Measurements from ENCODE around the gene DAZL. TPM values are rescaled to one million over a fixed set of nuclear protein-coding genes. Genes with fewer than 3 reads are reported as not detected.
A peak's percentile ranks its signal among the peaks of the same experiment; 100 is the strongest.

DAZL gene
- total RNA-seq, 4 donors from 2014 or later, result not detected

DNA sequence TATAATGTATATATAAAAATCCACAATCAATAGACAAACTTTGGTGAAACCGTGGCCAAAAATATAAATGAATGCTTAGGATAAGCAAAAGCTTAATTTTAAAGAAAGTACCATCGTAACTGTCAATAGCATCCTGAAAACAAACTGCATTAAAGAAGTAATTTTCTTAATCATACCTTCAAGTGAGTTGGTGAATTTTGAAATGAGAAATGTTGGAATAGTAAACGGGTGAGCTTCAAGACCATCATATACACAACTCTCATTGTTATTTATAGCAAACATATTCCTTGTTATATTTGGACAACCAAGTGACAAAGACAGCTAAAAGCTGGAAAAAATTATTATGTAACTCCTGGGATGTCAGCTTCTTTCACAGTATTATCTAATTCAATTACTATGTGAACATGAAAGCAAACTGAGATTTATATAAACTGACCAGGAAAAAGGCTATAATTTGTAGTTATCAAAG, 3.7 kb downstream of the DAZL start:
- Histone ChIP-seq H3K9me3 (no peaks in the 10 kb centered on the region), H3K4me1 (peaks cover 0 to 5% of the 10 kb centered on the region in 2 donors), H3K27me3 (no peaks in the 10 kb centered on the region), H3K27ac (no peak overlapping the region), H3K36me3 (no peaks in the 10 kb centered on the region), H3K4me3 (no peak overlapping the region)
- TF ChIP-seq POLR2A (IDR thresholded peaks at IDR 0.05), result no peak
- TF ChIP-seq, protein P1, sequence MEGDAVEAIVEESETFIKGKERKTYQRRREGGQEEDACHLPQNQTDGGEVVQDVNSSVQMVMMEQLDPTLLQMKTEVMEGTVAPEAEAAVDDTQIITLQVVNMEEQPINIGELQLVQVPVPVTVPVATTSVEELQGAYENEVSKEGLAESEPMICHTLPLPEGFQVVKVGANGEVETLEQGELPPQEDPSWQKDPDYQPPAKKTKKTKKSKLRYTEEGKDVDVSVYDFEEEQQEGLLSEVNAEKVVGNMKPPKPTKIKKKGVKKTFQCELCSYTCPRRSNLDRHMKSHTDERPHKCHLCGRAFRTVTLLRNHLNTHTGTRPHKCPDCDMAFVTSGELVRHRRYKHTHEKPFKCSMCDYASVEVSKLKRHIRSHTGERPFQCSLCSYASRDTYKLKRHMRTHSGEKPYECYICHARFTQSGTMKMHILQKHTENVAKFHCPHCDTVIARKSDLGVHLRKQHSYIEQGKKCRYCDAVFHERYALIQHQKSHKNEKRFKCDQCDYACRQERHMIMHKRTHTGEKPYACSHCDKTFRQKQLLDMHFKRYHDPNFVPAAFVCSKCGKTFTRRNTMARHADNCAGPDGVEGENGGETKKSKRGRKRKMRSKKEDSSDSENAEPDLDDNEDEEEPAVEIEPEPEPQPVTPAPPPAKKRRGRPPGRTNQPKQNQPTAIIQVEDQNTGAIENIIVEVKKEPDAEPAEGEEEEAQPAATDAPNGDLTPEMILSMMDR (IDR thresholded peaks at IDR 0.05 in 4 of 5, conservative IDR thresholded peaks at IDR 0.05 in 1 of 5), result no peak
- intact Hi-C loops (cut with DNase I; ENCODE audit: low total_unique reads), result loop anchor here (1.0 to 5.0 kb wide), 5 partner anchors 341 to 811 kb away; no protein-coding TSS in a partner anchor
- ATAC-seq, result peak in 1 of 2 donors; percentile 14
- in situ Hi-C loops (cut with MboI; ENCODE audit: low sequenced_read_pairs in 4 of 4), result loop anchor here (10.0 to 25.0 kb wide), 3 partner anchors 433 to 811 kb away; no protein-coding TSS in a partner anchor
- no peak for DNase-seq

- intact Hi-C loops (cut with DNase I; ENCODE audit: low total_unique reads), result loop anchor here (1.0 to 5.0 kb wide), 5 partner anchors 341 to 811 kb away; no protein-coding TSS in a partner anchor
- Histone ChIP-seq H3K4me3 (no peak overlapping the region), H3K9me3 (no peaks in the 10 kb centered on the region), H3K36me3 (no peaks in the 10 kb centered on the region), H3K27me3 (no peaks in the 10 kb centered on the region), H3K27ac (no peak overlapping the region), H3K4me1 (peaks cover 0 to 5% of the 10 kb centered on the region in 2 donors)
- in situ Hi-C loops (cut with MboI; ENCODE audit: low sequenced_read_pairs in 4 of 4), result loop anchor here (10.0 to 25.0 kb wide), 3 partner anchors 434 to 811 kb away; no protein-coding TSS in a partner anchor
- TF ChIP-seq, protein P1 (IDR thresholded peaks at IDR 0.05 in 4 of 5, conservative IDR thresholded peaks at IDR 0.05 in 1 of 5), result peak; percentile 79 to 92 (median 88)
- no peak for TF ChIP-seq POLR2A (IDR thresholded peaks at IDR 0.05)
- ATAC-seq (peak; percentile 72 to 87), DNase-seq (peak; percentile 50 to 66)
Measured at GRCh38 chr3:16600780-16601536, 4.3 kb downstream of the DAZL start.

DNA sequence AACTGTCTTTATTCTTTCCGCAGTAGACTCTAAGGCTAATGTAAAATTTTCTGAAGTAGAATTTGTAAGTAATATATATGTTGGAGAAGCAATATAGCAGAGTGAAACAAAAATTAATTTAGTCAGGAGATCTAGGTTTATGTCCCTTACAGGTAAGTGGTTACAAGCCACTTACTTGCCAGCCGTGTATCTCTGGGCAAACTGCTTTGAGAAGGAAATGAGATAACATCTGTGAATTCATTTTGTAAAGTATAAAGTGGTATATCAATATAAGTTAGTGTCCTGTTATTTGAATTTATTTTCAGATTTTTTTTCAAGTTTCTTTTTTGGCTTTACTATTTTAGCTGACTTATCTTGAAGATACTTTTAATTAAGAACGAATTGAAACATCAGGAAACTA, 5.5 kb downstream of the DAZL start:
- Histone ChIP-seq H3K9me3 (no peaks in the 10 kb centered on the region), H3K27ac (no peak overlapping the region), H3K4me3 (no peak overlapping the region), H3K36me3 (no peaks in the 10 kb centered on the region), H3K27me3 (no peaks in the 10 kb centered on the region), H3K4me1 (peaks cover 0 to 5% of the 10 kb centered on the region in 2 donors)
- intact Hi-C loops (cut with DNase I; ENCODE audit: low total_unique reads), result loop anchor here (2.0 to 5.0 kb wide), 4 partner anchors 343 to 813 kb away; no protein-coding TSS in a partner anchor
- DNase-seq (no peak), ATAC-seq (no peak)
- no peak for TF ChIP-seq POLR2A (IDR thresholded peaks at IDR 0.05)
- TF ChIP-seq, protein P1 (IDR thresholded peaks at IDR 0.05 in 4 of 5, conservative IDR thresholded peaks at IDR 0.05 in 1 of 5), result no peak
- in situ Hi-C loops (cut with MboI; ENCODE audit: low sequenced_read_pairs in 4 of 4), result loop anchor here (5.0 to 25.0 kb wide), 7 partner anchors 435 to 813 kb away; no protein-coding TSS in a partner anchor

GRCh38 chr3:16596352-16597032, 8.7 kb downstream of the DAZL start:
- Histone ChIP-seq H3K36me3 (no peaks in the 10 kb centered on the region), H3K9me3 (no peaks in the 10 kb centered on the region), H3K27me3 (no peaks in the 10 kb centered on the region), H3K27ac (no peak overlapping the region), H3K4me1 (peaks cover 0 to 2% of the 10 kb centered on the region in 2 donors), H3K4me3 (no peak overlapping the region)
- TF ChIP-seq, protein P1 (IDR thresholded peaks at IDR 0.05 in 4 of 5, conservative IDR thresholded peaks at IDR 0.05 in 1 of 5), result no peak
- TF ChIP-seq POLR2A (IDR thresholded peaks at IDR 0.05), result no peak
- intact Hi-C loops (cut with DNase I; ENCODE audit: low total_unique reads) (no loop called here), in situ Hi-C loops (cut with MboI; ENCODE audit: low sequenced_read_pairs in 4 of 4) (loop anchor here (5.0 to 25.0 kb wide), 5 partner anchors 638 to 816 kb away; no protein-coding TSS in a partner anchor)
- no peak for DNase-seq
- ATAC-seq, result no peak

Data from gastrocnemius medialis (tissue), 4 donors.